ENCODE measurements around the gene CEBPE.
"Not testable (repeated sequence)": the region's sequence is repeated elsewhere in the genome, so short reads cannot be mapped to it uniquely, and the experiment has no call there.

The CEBPE gene

DNA sequence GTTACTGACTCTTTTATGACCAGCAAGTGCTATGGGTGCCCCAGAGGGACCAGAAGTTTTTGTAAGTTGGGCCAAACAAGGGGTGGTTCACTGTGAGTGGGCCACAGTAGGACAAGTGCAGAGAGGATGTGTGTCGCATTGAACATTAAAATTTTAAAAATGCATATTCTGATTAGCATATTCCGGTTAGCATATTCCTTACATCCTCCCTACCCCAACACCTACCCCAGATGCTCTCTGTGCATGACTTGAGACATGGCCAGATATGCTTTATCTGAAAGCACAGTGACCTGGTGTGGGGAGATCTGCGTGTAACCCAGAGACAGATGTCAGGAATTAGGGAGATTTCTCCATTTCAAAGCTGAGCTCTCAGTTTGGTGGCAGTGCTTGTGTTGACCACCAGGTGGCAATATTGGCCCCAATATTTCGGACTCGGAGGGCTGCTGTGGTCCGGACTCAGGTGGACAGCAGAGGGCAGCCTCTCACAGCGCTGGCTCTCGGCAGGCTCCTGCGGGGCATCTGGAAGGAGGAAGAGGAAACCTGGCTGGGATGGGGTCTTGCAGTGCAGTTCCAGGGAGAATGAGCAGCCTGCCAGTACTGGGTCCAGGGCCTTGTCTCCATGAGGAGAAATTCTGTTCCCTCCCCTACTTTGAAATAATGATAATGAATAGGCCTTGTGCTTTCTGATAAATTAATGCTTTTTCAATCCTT is 1.6 kb upstream of the CEBPE start:
- DNase-seq: peak; percentile 84 to 89

DNA sequence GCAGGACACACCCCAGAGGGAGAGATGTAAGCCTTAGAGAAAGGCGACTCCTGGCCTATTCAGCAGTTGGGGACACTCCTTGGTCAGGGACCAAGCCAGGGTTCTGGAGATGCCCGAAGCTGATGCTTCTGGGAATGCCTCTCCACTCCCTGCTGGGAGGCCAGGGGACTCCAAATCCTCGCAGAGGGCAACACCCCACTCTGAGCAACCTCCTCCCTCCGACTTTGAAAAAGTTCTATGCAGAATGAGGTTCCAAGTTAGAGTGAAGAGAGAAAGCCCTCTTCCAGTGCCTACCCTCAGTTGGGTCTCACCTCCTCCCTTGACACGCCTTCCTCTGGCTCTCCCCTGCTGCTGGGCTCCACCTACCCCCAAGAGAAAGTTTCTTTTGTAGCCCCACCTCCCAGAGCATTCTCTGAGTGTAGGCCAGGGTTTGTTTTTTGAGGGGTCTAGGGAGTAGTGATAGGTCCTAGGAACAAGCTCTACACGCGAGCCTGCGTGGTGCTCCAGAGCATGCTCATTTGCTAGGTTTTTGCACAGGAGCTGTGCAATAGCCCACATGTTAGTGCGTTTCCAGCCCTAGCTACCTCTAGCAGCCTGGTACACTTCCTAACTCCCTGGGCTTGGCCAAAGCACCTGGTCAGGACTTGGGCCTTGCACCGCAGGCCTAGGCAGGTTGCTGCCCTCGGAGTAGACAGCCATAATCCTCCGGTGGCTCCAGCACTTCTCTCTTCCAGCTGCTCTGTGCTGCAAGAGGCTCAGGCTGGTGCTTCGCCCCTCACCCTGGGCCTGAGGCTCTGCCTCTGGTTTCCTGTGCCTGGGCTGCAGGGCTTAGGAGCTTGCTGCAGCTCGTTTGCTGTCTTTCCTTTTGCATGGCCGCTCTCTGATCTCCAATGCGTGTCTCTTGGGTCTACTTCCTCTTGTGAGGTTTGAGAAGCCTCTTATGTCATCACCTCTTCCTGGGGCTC is 590 bp upstream of the CEBPE start:
- DNase-seq: peak; percentile 19 to 24

DNA sequence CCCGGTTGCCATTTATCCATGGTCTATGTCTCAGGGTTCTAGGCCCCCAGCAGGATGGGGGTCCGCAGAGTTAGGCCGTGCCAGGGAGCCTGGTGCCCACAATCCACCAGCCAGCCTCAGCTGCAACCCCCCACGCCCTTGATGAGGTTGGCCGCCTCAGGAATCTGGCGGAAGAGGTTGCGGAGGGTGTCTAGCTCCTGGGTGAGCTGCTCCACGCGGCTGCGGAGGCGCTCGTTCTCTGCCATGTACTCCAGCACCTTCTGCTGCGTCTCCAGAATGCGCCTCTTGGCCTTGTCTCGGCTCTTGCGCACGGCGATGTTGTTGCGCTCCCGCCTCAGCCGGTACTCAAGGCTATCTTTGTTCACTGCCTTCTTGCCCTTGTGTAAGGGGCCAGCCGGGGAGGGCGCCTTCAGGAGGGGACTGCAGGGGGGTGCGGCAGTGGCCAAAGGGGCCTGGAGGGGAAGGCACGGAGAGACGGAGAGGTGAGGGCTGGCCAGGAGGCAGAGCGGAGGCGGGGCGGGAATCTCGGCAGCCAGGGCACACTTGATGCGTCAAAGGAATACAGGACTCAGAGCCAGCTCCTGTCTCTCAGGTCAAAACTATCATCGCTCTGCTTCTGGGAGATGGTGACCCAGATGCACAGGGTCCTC is 1.6 kb downstream of the CEBPE start:
- DNase-seq: no peak

- no peak for DNase-seq
These were observed 3.1 kb downstream of the CEBPE start for GRCh38 chr14:23115918-23116317.

GRCh38 chr14:23115039-23115731 is 3.9 kb downstream of the CEBPE start:
- DNase-seq: no peak

DNA sequence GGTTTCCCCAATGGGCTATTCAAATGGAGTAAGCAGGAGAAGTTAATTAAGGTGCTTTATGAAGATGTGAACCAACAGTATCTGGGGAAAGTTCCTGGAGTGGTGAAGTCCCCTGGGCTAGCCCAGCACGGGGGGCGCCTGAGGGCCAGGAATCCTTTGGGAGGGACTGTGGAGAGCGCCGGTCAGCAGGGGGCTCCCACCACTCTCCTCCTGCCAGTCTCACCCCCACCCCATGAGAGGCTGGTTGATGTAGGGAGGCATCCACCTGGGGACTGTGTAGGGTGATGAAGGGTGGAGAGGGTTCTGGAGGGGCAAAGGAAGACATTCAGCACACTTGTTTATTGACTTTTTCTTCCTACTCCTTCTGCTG is 4.4 kb downstream of the CEBPE start:
- no peak for DNase-seq

DNA sequence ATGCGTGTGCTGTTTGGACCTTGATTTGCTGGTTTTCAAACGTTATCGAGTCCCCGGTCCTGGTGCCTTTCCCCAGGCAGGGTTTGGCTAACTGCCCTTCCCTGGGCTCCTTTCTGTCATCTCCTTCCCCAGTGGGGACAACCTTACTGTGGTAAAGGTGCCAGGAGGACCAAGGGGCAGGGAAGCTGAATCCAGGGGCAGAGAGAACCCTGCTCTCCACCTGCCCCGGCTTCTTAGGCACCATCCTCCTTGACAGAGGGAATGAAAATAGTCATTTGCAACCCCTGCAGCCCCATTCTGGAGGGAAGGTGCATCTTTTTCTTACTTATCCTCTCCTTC is 5.0 kb downstream of the CEBPE start:
- no peak for DNase-seq

- no peak for DNase-seq
These were observed 5.5 kb downstream of the CEBPE start for GRCh38 chr14:23113431-23114119.

DNA sequence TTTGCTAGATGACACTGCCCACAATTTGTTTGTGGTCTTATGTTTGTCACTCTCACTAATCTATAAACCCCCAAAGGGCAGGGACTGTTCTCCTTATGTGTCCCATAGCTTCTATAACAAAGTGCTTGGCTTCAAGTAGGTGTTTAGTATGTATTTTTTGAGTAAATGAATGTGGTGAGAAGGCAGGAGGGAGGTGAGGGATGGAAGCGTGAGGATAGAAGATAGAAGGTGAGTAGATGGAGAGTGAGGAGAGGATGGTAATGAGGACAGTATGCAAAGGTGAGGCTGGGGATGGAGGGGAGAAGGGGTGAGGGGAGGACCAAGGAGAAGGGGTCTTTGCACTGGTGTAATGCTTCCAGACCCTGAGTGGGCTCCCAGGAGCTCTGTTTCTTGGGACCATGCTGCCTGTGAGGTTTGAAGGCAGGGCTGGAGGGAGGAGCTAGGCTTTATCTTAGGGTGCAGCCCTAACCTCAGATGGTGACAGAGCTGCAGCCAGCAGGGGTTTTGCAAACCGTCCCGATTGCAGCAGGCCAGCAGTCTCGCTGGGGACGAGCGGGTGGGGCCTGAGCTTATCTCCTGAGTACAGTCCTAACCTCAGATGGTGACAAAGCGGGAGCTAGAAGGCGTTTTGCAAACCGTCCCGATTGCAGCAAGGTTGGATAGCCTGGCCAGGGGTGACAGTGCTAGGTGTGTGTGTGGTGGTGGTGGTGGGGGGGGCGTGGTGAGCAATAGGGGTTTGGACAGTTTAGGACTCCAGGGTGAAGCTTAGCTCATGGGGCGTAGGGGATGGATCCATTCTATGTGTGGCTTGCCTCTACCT is 6.5 kb downstream of the CEBPE start:
- DNase-seq: no peak

GRCh38 chr14:23110579-23111365 is 8.3 kb downstream of the CEBPE start:
- no peak for DNase-seq

DNA sequence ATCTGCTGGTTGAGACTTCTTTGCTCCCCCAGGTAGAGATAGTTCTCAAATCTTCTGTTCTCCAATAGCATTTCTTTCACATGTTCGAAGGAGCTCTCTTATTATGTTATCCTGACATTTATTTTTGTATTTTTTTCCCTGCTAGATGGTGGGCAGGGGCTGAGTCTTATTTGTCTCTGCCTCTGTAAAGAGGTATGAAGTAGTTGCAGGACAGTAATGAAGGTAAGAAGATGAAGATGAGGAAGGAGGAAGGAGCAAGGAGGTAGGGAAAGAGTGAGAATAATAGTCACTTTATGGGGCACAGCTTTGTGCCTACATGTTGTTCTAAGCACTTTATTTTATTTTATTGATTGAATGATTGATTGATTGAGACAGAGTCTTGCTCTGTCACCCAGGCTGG is 9.3 kb downstream of the CEBPE start:
- DNase-seq: no peak

DNA sequence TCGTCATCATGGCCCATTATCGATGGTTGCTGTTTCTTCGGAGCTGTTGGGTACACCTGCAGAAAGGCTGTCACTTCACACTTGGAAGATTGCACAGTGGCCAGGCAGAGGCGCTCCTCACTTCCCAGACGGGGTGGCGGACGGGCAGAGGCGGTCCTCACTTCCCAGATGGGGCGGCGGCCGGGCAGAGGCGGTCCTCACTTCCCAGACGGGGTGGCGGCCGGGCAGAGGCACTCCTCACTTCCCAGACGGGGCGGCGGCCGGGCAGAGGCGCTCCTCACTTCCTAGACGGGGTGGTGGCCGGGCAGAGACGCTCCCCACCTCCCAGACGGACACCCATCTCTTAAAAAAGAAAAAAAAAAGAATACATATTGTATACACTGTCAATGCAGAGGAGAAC is 10.9 kb downstream of the CEBPE start:
- DNase-seq: not testable (repeated sequence)

GRCh38 chr14:23107620-23108019 is 11.4 kb downstream of the CEBPE start:
- not testable (repeated sequence) for DNase-seq

DNA sequence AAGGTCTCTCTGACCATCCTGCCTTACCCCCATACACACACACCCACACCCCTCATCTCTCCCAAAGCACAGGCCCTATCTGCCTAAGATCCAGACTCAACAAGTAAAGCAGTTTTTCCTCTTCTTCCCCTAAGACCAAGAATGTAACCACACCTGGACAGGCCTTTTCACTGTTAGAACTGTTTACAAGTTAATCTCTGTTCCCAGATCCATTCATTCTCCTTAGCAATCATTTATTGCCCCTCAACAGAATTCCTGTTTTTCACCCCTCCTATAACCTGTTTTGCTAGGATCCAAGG is 12.4 kb downstream of the CEBPE start:
- no peak for DNase-seq

DNA sequence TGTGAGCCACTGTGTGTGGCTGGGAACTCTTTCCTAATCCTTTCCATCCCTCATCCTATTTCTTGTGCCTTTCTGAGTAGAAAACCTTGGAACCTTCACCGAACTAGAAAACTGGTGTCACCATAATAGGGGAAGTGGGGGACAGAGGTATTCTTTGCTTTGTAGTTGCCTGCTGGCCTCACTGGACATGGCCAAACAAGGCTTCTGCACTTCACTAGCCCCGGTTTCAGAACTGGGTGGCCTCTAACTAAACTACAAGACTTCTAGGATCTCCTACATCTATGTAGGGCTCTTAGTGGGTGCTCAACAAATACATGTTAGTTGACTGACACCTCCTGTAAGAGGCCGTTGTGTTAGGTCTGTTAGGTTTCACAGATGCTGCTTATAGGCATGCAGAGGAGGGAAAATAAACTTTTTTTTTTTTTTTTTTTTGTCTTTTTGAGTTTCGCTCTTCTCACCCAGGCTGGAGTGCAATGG is 13.7 kb downstream of the CEBPE start:
- no peak for DNase-seq

DNA sequence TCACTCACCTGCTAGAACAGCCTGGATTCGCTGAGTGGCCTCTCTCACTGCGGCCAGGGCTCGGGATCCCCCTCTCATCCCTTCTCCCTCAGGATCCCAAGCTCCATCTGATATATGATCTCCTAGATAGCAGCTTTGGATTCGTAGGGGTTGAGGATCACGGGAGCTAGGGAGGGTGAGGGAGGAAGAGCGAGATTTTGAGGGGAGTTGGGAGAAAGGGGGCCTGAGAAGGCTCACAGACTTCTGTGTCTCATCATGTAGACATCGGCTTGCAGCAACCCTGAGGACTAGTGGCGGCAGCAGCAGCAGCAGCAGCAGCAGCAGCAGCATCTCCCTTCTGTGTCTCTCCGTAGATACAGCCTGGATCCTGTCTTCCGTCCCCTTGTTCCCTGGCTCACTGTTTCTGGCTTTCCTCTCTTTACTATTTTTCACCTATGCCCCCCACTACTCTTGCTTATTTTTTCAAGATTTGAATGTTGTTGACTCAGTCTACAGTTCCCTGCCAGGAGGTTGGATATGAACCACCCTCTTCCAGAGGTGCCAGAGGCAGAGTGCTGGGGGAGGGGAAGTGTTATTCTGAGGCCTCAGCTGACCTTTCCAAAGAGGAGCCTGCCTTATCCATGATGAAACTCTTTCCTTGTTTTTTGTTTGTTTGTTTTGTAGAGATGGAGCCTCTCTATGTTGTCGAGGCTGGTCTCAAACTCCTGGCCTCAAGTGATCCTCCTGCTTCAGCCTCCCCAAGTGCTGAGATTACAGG is 14.3 kb downstream of the CEBPE start, which contains the start of gene CIROP:
Gene CIROP (minus strand): TSS at position 399 of the 757 bp plus-strand sequence. CDS start 69 bp downstream, at position 330.
- no peak for DNase-seq

- no peak for DNase-seq
These were observed 14.9 kb downstream of the CEBPE start for GRCh38 chr14:23104070-23104590.

DNA sequence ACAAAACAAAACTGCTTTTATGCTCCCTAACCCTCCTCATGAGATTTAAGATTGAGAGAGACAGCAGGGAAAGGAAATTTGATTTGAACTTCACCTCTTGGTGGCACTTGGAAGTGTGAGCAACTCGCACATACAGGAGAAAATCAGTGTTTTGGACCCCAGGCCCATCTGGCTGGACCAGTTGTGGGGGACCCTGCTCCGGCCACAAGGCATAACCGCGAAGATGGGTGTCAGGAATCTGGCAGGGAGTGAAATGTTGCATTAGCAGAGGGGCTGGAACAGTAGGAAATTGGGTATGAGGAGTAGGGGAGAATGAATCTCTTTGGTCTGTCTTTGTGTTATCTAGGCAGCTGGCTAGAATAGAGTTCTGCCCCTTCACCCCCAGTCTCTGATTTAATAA is 15.5 kb downstream of the CEBPE start:
- no peak for DNase-seq

- no peak for DNase-seq
These were observed 16.3 kb downstream of the CEBPE start for GRCh38 chr14:23102801-23103200.

All from activated CD4-positive, alpha-beta T cell treated with anti-CD3 and anti-CD28 coated beads, Interleukin-2, amount 50 U/mL, for 48 hours (primary cell).